HG02885 (cell line): ENCODE results near the gene VSTM2L.

Experiments used
- ATAC-seq: cut with Tn5 transposase; IDR thresholded peaks from one replicate; pipeline ENCODE4 v1.9.1; 2021; ENCODE audit warnings: mild to moderate bottlenecking; ENCODE audit not compliant: unreplicated experiment, poor library complexity

VSTM2L gene

DNA sequence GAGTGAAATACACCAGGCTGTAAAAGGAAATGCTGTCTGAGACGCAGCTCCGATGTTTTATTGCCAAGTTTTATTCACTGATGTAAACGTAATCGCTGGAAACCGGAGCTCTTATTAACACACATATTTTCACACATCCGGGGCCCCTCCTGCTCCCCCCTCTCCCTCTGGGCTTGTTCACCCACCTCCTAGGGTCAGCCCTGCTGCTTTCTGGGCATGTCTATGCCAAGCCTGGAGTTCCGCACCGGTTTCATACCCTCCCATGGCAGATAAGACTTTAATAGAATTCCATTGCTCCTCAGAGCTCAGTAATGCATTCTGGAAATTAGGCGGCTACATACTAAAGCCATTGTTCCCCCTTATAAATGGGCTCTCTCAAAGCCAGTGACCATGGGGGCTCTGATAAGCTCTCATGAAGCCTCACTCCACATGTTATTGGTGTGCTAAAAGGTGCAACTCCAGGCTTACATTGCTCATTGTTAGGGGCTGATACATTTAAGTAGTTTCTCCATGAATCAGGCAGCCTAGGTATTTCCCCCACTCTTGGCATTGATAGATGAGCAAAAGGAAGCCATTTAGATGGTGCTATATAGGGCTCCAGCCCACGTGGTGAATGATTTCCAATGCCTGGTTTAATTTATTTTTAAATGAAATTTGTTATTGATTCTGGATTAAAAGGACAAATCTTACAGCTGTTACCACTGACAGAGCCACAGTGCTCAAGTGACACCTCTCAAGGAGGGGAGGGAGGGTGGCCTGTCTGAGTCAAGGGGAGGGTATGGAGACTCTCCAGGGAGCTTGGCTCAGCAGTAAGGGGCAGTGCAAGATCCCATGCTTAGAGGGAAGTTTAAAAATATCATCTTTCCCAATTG lies 4.5 kb upstream of the VSTM2L start:
- ATAC-seq = no peak

GRCh38 chr20:37899105-37900045 lies 3.6 kb upstream of the VSTM2L start:
- ATAC-seq = no peak

DNA sequence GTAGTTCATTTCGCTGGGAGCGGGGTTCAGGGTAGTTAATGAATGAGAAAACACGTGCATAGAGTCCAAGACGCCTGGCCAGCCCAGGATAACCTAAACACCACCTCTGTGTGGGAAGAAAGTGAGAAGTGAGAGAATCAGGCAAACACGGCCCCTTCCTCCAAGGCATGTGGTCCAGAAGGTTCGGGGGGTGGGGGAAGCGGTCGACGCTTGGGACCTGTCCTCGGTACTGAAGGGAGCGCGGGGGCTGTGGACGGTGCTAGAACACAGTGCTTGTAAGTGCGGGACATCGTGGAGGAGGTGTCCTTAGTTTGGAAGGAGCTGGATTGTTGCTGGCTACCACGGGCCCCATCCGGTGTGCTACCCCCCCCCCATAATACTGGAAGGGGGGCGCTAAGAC lies 1.7 kb upstream of the VSTM2L start:
- no peak for ATAC-seq

DNA sequence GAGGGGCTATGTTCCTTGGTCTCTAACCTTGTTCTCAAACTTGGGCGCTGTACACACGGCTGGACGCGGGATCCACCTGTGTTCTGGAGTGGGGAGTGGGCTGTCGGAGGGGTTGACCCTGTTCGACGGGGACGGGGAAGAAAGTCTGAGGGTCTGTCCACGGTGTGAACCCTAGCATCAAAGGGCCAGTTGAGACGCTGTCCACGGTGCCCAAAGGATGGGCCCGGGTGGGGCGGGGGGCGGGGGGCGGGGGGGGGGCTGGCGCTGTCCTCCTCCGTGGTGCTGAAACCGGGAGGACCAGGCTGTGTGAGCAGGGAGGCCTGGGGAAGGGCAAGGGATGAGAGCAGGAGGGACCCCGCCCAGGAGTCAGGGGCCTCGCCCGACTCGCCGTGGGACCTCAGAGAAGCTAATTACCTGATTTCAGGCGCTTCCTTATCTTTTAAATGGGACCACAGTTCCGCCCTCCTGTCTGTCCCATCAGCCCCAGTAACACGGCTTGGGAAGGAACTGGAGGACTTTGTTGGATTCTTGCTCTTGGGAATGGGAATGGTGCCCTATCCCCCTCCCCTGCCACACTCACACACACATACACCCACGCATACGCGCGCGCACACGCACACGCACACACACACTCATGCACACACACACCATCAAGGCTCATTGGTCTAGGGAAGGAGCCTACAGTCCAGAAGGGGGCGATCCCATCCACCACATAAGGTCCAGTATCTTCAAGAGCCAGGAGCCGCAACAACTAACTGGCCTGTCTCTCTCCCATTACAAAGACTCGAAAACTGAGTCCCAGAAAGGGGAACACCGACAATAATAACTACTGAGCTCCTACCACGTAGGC lies 1.0 kb upstream of the VSTM2L start:
- ATAC-seq = peak; percentile 50

GRCh38 chr20:37903317-37904007 lies 535 bp downstream of the VSTM2L start:
- no peak for ATAC-seq

GRCh38 chr20:37904008-37904642 lies 1.2 kb downstream of the VSTM2L start:
- no peak for ATAC-seq

- no peak for ATAC-seq
Observed at GRCh38 chr20:37904845-37905373, 2.0 kb downstream of the VSTM2L start.

DNA sequence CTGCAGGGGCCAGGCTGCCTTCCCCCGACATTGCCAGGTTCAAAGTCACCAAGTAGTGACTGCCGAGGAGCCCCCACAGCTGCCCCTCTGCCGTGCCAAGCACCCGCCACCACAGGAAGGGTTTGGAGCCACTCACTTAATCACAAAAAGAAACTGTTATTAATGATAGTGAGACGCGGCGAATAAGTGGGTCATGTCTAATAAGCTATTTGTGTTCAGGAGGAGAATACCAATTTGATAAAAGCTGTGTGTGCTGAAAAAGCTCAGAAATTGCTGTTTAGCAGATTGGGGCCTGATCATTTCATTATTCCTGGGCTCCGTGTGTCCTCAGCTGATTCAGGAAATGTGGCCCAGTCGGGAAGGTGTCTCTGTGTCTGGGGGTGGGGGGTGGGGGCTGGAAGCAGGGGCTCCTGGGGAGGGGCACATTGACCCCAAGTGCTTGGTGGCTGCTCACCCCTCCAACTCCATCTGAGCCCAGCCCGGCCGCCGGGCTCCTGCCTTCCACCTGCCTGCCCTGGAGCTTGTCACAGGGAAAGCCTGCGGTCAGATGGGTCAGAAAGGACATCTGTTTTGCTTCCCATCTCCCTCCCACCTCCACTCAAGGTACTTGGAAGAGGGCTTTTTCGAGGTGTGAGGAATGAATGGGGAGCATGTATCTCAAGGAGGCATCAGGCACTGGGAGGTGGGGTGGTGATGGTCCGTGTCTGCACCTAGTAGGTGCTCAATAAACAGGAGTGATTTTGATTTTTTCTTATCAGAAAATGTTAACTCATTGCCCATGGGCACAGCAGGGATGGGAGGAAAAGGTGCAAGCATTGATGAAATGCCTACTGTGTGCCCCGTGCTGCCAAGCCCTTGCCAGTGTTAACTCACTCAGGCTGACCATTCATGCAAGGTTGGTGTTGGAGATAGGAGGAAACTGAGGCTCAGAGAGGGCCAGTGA lies 3.0 kb downstream of the VSTM2L start:
- ATAC-seq = no peak

GRCh38 chr20:37907330-37907676 lies 4.4 kb downstream of the VSTM2L start:
- ATAC-seq = no peak

- ATAC-seq = no peak
Observed at GRCh38 chr20:37907677-37908401, 4.9 kb downstream of the VSTM2L start.

DNA sequence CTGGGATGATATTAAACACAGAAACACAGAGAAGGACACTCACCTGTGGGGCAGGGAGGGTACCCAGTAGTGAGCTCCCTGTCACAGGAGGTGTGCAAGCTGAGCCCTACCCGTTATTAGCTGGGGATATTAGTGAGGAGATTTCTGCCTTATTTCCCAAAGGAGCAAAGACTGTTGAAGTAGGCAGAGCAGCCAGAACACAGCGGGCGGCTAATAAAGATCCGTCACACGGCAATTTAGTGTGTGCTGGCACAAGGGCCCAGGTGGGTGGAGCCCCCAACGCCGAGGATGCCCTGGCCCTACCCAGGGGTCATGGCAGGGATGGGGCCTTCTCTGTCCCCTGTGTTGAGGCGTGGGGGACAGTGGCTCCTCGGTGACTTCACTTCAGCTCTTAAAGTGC lies 8.3 kb downstream of the VSTM2L start:
- no peak for ATAC-seq

DNA sequence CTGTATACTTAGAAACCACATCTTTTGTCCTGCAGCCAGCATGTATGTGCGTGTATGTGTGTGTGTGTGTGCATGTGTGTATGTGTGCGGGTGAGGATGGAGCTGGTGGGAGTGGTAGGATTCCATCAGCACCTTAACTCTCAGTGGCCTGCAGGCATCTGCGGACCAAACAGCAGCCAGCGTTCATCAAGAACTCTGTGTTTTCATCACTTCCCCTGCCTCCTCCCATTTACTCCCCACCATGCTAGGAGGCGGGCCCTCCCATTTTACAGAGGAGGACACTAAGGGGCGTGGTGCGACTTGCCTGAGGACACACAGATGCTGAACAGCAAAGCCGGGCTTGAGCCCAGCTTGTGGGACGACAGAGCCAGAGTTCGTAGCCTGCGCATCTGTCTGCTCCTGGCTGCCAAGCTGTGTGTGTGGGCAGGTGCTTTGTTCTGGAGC lies 8.9 kb downstream of the VSTM2L start:
- ATAC-seq = no peak

GRCh38 chr20:37912874-37913273 lies 9.9 kb downstream of the VSTM2L start:
- no peak for ATAC-seq

- no peak for ATAC-seq
Observed at GRCh38 chr20:37913567-37914366, 10.8 kb downstream of the VSTM2L start.

DNA sequence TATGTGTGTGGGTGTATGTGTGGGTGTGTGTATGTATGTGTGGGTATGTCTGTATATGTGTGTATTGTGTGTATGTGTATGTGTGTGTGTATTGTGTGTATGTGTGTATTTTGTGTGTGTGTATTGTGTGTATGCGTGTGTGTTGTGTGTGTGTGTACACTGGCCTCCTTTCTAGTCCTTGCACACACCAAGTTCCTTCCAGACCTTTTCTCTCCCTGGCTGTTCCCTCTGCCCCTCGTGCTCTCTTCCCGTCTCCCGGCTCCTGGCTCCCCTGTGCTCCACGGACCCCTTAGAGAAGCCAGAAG lies 11.4 kb downstream of the VSTM2L start:
- ATAC-seq = no peak

DNA sequence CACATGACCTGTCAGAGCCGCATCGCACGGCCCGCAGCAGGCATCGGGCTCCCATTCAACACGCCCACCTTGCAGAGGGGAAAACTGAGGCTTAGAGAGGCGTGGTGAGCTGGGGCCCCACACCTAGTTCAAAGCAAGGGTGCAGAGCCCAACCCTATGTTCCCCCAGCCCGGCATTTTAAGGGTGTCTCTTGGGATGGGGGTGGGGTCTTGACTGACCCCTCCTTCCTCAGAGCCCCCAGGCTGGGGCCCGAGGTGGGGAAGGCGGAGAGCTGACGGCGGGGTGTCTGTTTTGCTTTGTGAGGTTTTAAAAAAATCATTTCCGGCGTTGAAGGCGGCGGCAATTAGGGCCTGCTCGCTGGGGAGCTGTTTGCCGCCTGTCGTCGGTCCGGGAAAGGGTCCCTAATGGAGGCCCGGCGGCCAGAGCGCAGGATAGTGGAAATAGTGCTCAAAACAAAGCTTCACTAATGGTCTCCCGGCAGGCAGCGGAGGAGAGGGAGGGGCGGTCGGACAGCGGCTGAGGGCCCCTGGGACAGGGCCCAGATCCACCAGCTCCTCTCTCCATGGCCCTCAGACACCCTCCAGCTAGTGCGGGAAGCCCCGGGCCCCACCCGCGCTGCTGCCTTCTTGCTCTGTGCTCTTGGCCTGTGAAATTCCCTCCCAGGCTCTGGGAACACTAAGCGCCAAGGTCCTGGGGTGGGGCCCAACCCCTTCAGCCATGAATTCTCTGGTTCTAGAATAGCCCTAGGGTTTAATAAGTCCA lies 11.9 kb downstream of the VSTM2L start:
- ATAC-seq = no peak
